GM18511 (cell line): ENCODE measurements around the gene ZIC1.

Experiments
- ATAC-seq: cut with Tn5 transposase; IDR thresholded peaks from one replicate; pipeline ENCODE4 v1.9.1; 2021; ENCODE audit warnings: mild to moderate bottlenecking, moderate library complexity; ENCODE audit not compliant: unreplicated experiment

ZIC1 gene

GRCh38 chr3:147408188-147409100 is 721 bp upstream of the ZIC1 start:
- no peak for ATAC-seq

GRCh38 chr3:147410116-147410525 is 956 bp downstream of the ZIC1 start:
- ATAC-seq: no peak

- no peak for ATAC-seq
Observed at GRCh38 chr3:147410526-147411237, 1.5 kb downstream of the ZIC1 start.

- ATAC-seq: no peak
Observed at GRCh38 chr3:147411238-147411814, 2.2 kb downstream of the ZIC1 start.

GRCh38 chr3:147411815-147412241 is 2.7 kb downstream of the ZIC1 start:
- ATAC-seq: no peak

GRCh38 chr3:147412261-147412916 is 3.2 kb downstream of the ZIC1 start:
- no peak for ATAC-seq

GRCh38 chr3:147412917-147413685 is 3.9 kb downstream of the ZIC1 start:
- ATAC-seq: no peak

GRCh38 chr3:147413686-147414389 is 4.7 kb downstream of the ZIC1 start:
- ATAC-seq: no peak

GRCh38 chr3:147414390-147415138 is 5.4 kb downstream of the ZIC1 start:
- no peak for ATAC-seq

- no peak for ATAC-seq
Observed at GRCh38 chr3:147415286-147415685, 6.1 kb downstream of the ZIC1 start.

- ATAC-seq: no peak
Observed at GRCh38 chr3:147415874-147416273, 6.7 kb downstream of the ZIC1 start.

GRCh38 chr3:147416931-147417330 is 7.8 kb downstream of the ZIC1 start:
- ATAC-seq: no peak

- no peak for ATAC-seq
Observed at GRCh38 chr3:147417551-147418295, 8.6 kb downstream of the ZIC1 start.

GRCh38 chr3:147418371-147418781 is 9.2 kb downstream of the ZIC1 start:
- no peak for ATAC-seq

GRCh38 chr3:147418808-147419701 is 9.9 kb downstream of the ZIC1 start:
- no peak for ATAC-seq

- no peak for ATAC-seq
Observed at GRCh38 chr3:147419781-147420224, 10.6 kb downstream of the ZIC1 start.
